ENCODE measurements around the gene FAM186B.
A peak's percentile ranks its signal among the peaks of the same experiment; 100 is the strongest.

Gene FAM186B

DNA sequence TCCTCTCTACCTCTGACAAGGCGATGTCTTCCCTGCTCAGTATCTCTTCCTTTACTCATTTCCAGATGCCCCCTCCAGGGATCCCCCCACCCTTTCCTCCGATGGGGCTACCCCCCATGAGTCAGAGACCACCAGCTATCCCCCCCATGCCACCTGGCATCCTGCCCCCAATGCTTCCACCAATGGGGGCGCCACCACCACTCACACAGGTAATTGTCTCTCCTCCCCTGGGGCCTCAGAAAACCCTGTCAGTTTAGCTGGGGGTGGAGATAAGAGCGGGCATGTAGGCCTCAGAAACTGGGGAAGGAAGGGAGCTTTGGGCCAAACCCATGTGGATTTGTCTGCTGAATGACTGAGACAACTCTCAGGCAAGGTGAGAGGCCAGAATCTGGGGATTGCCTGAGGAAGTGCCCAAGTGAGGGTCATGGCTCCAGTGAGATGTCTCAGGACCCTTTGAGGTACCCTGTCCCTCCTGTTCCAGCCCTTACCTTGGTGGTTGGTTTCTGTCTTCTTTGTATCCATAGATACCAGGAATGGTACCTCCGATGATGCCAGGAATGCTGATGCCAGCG lies 26.0 kb upstream of the FAM186B start:
- Histone ChIP-seq H3K36me3 (ENCODE audit: control insufficient read depth, insufficient read depth, low read length) (no peaks in the 10 kb centered on the region), H3K4me1 (ENCODE audit: control insufficient read depth, insufficient read depth, low read length) (no peaks in the 10 kb centered on the region), H3K27ac (ENCODE audit: low read depth, low read length) (no peak overlapping the region), H3K4me3 (ENCODE audit: low read length) (no peak overlapping the region), H3K27me3 (ENCODE audit: control insufficient read depth, insufficient read depth, low read length) (no peaks in the 10 kb centered on the region), H3K9ac (ENCODE audit: low read length) (no peak overlapping the region)

DNA sequence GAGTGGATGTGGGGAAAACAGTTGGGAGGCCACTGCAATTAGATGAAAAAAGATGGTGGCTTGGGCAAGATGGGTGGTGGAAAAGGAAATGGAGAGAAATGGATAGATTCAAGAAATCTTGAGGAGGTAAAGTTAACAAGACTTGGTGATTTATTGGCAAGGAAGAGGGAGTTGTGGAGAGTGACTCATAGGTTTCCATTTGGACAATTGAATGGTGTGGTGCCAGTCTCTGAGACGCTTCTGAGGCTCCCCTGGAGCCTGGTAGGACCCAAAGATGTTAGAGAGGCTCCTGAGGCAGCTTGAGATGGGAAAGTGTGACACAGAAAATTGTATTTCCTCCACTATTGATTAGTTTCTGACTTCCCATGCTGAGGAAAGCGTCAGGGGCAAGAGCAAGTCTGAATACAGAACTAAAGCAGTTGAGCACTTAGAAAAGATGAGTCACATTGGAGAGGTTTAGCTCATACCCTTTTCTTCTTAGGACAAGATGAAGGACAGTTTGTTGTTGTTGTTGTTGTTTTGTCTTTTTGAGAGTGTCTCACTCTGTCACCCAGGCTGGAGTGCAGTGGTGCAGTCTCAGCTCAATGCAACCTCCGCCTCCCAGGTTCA lies 22.4 kb upstream of the FAM186B start:
- Histone ChIP-seq H3K36me3 (ENCODE audit: control insufficient read depth, insufficient read depth, low read length) (no peaks in the 10 kb centered on the region), H3K4me1 (ENCODE audit: control insufficient read depth, insufficient read depth, low read length) (peaks cover under 1% of the 10 kb centered on the region), H3K4me3 (ENCODE audit: low read length) (no peak overlapping the region), H3K27ac (ENCODE audit: low read depth, low read length) (no peak overlapping the region), H3K9ac (ENCODE audit: low read length) (no peak overlapping the region), H3K27me3 (ENCODE audit: control insufficient read depth, insufficient read depth, low read length) (no peaks in the 10 kb centered on the region)

- no peak overlapping the region for H3K27ac ChIP-seq (ENCODE audit: low read depth, low read length)
- no peaks in the 10 kb centered on the region for H3K36me3 ChIP-seq (ENCODE audit: control insufficient read depth, insufficient read depth, low read length)
- H3K4me1 ChIP-seq (ENCODE audit: control insufficient read depth, insufficient read depth, low read length): peaks cover 8% of the 10 kb centered on the region
- H3K9ac ChIP-seq (ENCODE audit: low read length): no peak overlapping the region
- no peak overlapping the region for H3K4me3 ChIP-seq (ENCODE audit: low read length)
- no peaks in the 10 kb centered on the region for H3K27me3 ChIP-seq (ENCODE audit: control insufficient read depth, insufficient read depth, low read length)
Measured at GRCh38 chr12:49626836-49627235, 21.4 kb upstream of the FAM186B start.

- no peaks in the 10 kb centered on the region for H3K36me3 ChIP-seq (ENCODE audit: control insufficient read depth, insufficient read depth, low read length)
- no peaks in the 10 kb centered on the region for H3K27me3 ChIP-seq (ENCODE audit: control insufficient read depth, insufficient read depth, low read length)
- H3K27ac ChIP-seq (ENCODE audit: low read depth, low read length): no peak overlapping the region
- no peak overlapping the region for H3K4me3 ChIP-seq (ENCODE audit: low read length)
- peaks cover 11% of the 10 kb centered on the region for H3K4me1 ChIP-seq (ENCODE audit: control insufficient read depth, insufficient read depth, low read length)
- H3K9ac ChIP-seq (ENCODE audit: low read length): no peak overlapping the region
Measured at GRCh38 chr12:49626169-49626835, 20.9 kb upstream of the FAM186B start.

GRCh38 chr12:49624921-49625577 lies 19.6 kb upstream of the FAM186B start:
- Histone ChIP-seq H3K4me1 (ENCODE audit: control insufficient read depth, insufficient read depth, low read length) (peaks cover 11% of the 10 kb centered on the region), H3K9ac (ENCODE audit: low read length) (no peak overlapping the region), H3K27ac (ENCODE audit: low read depth, low read length) (no peak overlapping the region)

DNA sequence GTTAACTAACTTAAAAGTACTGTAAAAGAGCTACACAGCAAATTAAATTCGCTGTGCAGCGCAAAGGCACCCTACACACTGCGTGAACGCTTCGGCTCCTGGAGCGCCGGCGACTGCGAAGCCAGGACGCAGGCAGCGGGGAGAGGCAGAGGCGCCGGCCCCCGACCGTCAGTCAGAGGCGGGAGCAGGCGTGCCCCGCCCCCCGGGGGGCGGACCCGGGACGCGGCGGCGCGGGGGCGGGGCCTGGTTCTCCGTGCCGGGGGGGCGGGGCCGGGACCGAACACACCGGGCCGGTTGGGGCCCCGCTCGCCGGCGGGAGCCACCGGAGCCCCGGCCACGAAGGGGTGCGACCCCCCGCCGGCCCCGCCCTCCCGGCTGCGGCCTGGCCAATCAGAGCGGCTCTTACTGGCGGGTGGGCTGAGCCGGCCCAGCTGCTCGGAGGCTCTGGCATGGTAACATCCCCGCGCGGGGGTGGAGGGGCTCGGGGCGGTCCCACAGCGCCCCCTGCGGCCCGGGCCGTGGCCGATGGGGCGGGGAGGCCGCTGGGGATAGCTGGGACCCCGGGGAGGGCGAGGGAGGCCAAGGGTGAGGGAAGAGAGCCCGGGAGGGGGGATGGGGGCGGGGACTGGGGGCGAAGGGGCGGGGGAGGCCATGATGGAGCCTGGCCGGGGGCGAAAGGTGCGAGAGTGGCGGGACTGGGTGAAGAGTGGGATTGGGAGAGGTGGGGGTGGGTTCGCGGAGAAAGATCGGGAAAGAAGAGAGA lies 17.9 kb upstream of the FAM186B start, which contains the start of gene PRPF40B:
Gene PRPF40B, plus strand, starts transcription at position 420 of the 763 bp plus-strand sequence. Its CDS starts 30 bp downstream, at position 450.
- peaks cover 11% of the 10 kb centered on the region for H3K4me1 ChIP-seq (ENCODE audit: control insufficient read depth, insufficient read depth, low read length)
- H3K36me3 ChIP-seq (ENCODE audit: control insufficient read depth, insufficient read depth, low read length): no peaks in the 10 kb centered on the region
- H3K27ac ChIP-seq (ENCODE audit: low read depth, low read length): peak within 1 kb of the TSS; percentile 94
- H3K9ac ChIP-seq (ENCODE audit: low read length): peak within 1 kb of the TSS; percentile 78
- no peaks in the 10 kb centered on the region for H3K27me3 ChIP-seq (ENCODE audit: control insufficient read depth, insufficient read depth, low read length)
- H3K4me3 ChIP-seq (ENCODE audit: low read length): peak within 1 kb of the TSS; percentile 87

More at GRCh38 chr12:49624921-49625577, 19.6 kb upstream of the FAM186B start:
- Histone ChIP-seq H3K27me3 (ENCODE audit: control insufficient read depth, insufficient read depth, low read length) (no peaks in the 10 kb centered on the region), H3K4me3 (ENCODE audit: low read length) (no peak overlapping the region), H3K36me3 (ENCODE audit: control insufficient read depth, insufficient read depth, low read length) (no peaks in the 10 kb centered on the region)

GRCh38 chr12:49622501-49623141 lies 17.2 kb upstream of the FAM186B start:
- peak overlapping the region; percentile 78 for H3K9ac ChIP-seq (ENCODE audit: low read length)
- no peaks in the 10 kb centered on the region for H3K27me3 ChIP-seq (ENCODE audit: control insufficient read depth, insufficient read depth, low read length)
- H3K27ac ChIP-seq (ENCODE audit: low read depth, low read length): peak overlapping the region; percentile 94
- H3K4me3 ChIP-seq (ENCODE audit: low read length): peak overlapping the region; percentile 87
- H3K36me3 ChIP-seq (ENCODE audit: control insufficient read depth, insufficient read depth, low read length): no peaks in the 10 kb centered on the region
- H3K4me1 ChIP-seq (ENCODE audit: control insufficient read depth, insufficient read depth, low read length): peaks cover 11% of the 10 kb centered on the region

DNA sequence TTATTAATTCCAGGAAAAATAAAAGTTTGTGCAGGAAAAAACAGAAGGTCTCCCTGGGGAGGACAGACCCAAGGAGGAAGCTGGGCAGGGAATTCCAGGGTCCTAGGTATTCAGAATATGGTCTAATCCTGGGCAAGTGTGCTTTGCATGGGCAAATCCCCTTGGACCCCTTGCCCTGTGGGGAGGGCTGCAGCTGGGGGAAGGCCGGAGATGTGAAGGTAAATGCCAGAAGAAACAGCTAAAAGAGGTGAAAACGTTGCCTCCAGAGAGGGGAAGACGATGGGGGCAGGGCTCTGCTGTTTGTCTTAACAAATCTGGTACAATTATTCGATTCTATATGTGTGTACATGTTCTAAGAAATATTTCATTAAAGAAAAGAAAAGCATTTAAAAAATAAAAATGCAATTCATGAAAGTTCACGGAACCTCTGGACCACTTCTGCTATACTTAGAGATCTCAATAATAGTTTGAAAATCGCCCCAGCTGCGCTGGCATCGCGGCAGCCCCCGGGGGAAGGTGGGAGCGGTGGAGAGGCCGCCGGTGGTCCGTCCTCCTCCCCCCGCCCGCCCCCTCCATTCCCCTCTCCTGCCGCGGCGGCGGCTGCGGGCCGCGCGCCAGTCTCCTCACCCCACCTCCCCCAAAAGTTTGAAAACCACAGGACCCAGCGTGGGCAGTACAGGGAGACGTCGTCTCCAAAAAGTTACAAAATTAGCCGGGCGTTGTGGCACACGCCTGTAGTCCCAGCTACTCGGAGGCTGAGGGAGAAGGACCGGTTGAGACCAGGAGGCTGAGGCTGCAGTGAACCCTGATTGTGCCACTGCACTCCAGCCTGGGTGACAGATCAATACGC lies 16.4 kb upstream of the FAM186B start:
- Histone ChIP-seq H3K4me3 (ENCODE audit: low read length) (peak overlapping the region; percentile 87), H3K9ac (ENCODE audit: low read length) (peak overlapping the region; percentile 78), H3K4me1 (ENCODE audit: control insufficient read depth, insufficient read depth, low read length) (peaks cover 11% of the 10 kb centered on the region), H3K27me3 (ENCODE audit: control insufficient read depth, insufficient read depth, low read length) (no peaks in the 10 kb centered on the region), H3K36me3 (ENCODE audit: control insufficient read depth, insufficient read depth, low read length) (no peaks in the 10 kb centered on the region), H3K27ac (ENCODE audit: low read depth, low read length) (peak overlapping the region; percentile 94)

- Histone ChIP-seq H3K27ac (ENCODE audit: low read depth, low read length) (no peak overlapping the region), H3K9ac (ENCODE audit: low read length) (no peak overlapping the region), H3K36me3 (ENCODE audit: control insufficient read depth, insufficient read depth, low read length) (no peaks in the 10 kb centered on the region), H3K4me1 (ENCODE audit: control insufficient read depth, insufficient read depth, low read length) (peaks cover 11% of the 10 kb centered on the region), H3K27me3 (ENCODE audit: control insufficient read depth, insufficient read depth, low read length) (no peaks in the 10 kb centered on the region), H3K4me3 (ENCODE audit: low read length) (no peak overlapping the region)
Measured at GRCh38 chr12:49619286-49619685, 13.8 kb upstream of the FAM186B start.

DNA sequence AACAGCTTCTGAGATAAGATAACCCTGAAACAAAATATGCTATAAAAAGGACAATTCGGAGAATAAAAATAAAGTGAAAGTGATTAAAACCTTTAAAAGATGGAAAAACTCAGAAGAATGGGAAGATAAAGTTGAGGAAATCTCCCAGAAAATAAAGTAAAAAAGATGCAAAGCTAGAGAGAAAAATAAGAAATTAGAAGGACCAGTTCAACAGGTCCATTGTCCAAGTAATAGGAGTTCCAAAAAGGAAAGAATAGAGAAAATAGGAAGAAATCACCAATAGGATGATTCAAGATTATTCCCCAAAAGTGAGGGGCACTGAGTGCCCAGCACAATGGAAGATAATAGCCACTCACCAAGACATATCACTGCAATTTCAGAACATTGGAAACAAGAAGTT lies 13.1 kb upstream of the FAM186B start:
- Histone ChIP-seq H3K36me3 (ENCODE audit: control insufficient read depth, insufficient read depth, low read length) (no peaks in the 10 kb centered on the region), H3K9ac (ENCODE audit: low read length) (no peak overlapping the region), H3K4me3 (ENCODE audit: low read length) (no peak overlapping the region), H3K27ac (ENCODE audit: low read depth, low read length) (no peak overlapping the region), H3K4me1 (ENCODE audit: control insufficient read depth, insufficient read depth, low read length) (peaks cover 11% of the 10 kb centered on the region), H3K27me3 (ENCODE audit: control insufficient read depth, insufficient read depth, low read length) (no peaks in the 10 kb centered on the region)

DNA sequence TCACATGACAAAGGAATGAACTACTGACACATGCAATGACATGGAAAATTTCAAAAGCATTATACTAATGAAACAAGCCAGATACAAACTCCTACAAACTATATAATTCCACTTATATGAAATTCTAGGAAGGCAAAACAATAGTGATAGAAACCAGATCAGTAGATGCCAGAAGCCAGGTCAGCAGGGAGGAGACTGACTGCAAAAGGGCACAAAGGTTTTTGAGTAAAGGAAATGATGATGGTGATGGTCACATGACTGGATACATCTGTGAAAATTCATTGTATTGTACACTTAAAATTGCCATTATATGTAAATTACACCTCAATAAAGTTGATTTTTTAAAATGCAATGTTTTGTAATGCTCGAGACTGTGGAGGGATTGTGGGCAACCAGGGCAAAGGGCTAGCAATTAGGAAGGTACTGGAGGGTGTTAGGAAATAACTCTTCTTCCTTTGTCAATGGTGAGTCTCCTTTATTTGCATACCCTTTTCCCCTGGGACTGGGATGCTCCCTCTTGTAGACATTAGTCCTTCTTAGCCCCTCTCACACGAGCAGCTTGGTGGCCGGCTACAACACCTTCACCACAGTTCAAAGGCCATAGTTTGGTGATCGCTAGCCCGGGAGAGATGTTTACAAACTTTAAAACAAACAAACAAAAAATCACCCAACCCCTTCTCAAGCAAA lies 11.2 kb upstream of the FAM186B start:
- Histone ChIP-seq H3K27me3 (ENCODE audit: control insufficient read depth, insufficient read depth, low read length) (no peaks in the 10 kb centered on the region), H3K27ac (ENCODE audit: low read depth, low read length) (no peak overlapping the region), H3K9ac (ENCODE audit: low read length) (no peak overlapping the region), H3K36me3 (ENCODE audit: control insufficient read depth, insufficient read depth, low read length) (no peaks in the 10 kb centered on the region), H3K4me3 (ENCODE audit: low read length) (no peak overlapping the region), H3K4me1 (ENCODE audit: control insufficient read depth, insufficient read depth, low read length) (peaks cover 2% of the 10 kb centered on the region)

All from rectal smooth muscle tissue (tissue), 1 donor.